SK-MEL-5 (cell line): ENCODE results near the gene APCDD1. TPM values are rescaled to one million over a fixed set of nuclear protein-coding genes. Genes with fewer than 3 reads are reported as not detected.

Experiments used
- DNase-seq: peaks from one replicate; pipeline ENCODE4 v3.0.0-alpha.2; 2016; ENCODE audit warnings: low read depth, low spot score
- in situ Hi-C: cut with HindIII; loops from 2 replicates; pipeline ENCODE4 v1.10.0; 2016; ENCODE audit warnings: low sequenced_read_pairs, high pct_unique_total_duplicates, low pct_unique_long_range_greater_than_20kb
- total RNA-seq: library from RNA; depleted of rRNA; stranded (reverse); fragments of >200 nt; shearing (Covaris generic); gene quantifications from 2 replicates; pipeline ENCODE4 v1.2.3, GENCODE V29; 2014

APCDD1 gene
- total RNA-seq, 1 experiment from 2014 or later: not detected

DNA sequence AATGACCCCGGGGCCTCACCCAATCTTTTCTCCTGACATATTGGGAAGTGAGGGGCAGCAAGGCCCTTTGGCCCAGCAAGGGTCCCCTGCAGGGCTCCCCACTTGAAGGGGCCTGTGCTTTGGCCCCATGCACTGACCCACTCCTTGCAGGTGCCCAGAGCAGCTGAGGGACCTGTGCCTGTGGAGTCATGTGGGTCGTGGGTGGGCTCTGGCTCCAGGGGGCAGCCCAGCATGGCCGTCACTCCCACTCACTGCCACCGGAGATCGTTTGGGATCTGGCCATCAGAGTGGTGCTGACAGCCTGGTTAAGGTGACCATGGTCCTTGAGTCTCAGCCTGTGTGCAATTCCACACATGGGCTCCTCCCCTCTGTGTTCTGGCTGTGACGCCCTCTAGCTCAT is 31.7 kb upstream of the APCDD1 start:
- no peak for DNase-seq
- in situ Hi-C loops: no loop called here

GRCh38 chr18:10424585-10425307 is 29.7 kb upstream of the APCDD1 start:
- in situ Hi-C loops: no loop called here
- DNase-seq: no peak

- no peak for DNase-seq
- in situ Hi-C loops: no loop called here
Observed at GRCh38 chr18:10430677-10431076, 23.8 kb upstream of the APCDD1 start.

DNA sequence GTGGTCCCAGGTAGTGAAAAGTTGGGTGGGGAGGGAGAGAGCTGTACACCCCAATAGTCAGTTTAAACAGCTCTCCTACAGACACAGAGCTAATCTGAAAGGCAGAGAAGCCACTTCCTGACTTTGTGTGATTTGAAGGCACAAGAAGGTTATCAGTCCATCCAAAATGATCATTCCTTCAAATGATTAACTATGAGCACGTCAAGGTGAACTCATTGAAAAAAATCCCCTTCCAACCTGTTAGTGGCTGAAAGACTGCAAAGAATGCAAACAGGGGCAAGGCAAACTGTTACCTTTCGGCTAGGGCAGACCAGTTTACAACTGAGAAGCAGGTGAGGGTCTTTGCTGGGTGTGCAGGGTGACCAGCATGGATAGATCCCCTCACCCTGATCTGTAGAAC is 22.8 kb upstream of the APCDD1 start:
- in situ Hi-C loops: no loop called here
- no peak for DNase-seq

DNA sequence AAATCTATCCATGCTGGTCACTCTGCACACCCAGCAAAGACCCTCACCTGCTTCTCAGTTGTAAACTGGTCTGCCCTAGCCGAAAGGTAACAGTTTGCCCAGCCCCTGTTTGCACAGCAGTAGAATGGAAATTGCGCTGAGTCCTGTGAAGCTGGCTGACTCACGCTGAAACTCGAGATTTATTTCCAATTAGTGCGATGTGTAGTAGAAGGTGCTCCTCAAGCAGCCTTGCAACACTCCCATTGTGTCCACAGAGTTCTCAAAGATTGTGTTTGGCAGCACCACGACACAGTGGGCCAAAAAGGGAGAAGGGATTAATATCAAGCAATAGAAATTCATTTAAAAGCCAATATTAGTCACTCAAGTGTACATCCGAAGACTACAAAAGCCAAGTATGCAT is 21.7 kb upstream of the APCDD1 start:
- no peak for DNase-seq
- in situ Hi-C loops: no loop called here

- in situ Hi-C loops: no loop called here
- DNase-seq: no peak
Observed at GRCh38 chr18:10436160-10436559, 18.3 kb upstream of the APCDD1 start.

- DNase-seq: peak; percentile 58
Observed at GRCh38 chr18:10437837-10438236, 16.6 kb upstream of the APCDD1 start.

GRCh38 chr18:10439898-10440297 is 14.5 kb upstream of the APCDD1 start:
- no peak for DNase-seq
- in situ Hi-C loops: no loop called here

More at GRCh38 chr18:10437837-10438236, 16.6 kb upstream of the APCDD1 start:
- in situ Hi-C loops: no loop called here

- no peak for DNase-seq
- in situ Hi-C loops: no loop called here
Observed at GRCh38 chr18:10440884-10441283, 13.6 kb upstream of the APCDD1 start.

DNA sequence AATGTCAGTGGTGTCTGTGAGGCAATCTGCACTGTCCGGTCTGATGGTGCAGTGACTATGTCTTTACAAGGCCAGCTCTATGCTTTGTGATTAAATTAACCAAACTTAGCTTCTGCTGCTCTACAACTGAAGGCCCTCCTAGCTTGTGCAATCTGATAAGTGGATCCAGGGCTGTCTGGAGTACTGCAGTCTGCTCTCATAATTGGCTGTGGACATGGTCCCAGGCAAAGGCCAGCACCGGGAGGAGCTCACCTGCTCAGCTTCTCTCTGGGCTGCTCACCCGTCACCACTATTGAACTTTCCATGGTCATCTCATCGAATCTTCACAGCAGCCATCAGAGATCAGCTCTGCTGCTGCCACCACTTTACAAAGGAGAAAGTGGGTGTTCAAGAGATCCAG is 13.0 kb upstream of the APCDD1 start:
- DNase-seq: no peak
- in situ Hi-C loops: no loop called here

DNA sequence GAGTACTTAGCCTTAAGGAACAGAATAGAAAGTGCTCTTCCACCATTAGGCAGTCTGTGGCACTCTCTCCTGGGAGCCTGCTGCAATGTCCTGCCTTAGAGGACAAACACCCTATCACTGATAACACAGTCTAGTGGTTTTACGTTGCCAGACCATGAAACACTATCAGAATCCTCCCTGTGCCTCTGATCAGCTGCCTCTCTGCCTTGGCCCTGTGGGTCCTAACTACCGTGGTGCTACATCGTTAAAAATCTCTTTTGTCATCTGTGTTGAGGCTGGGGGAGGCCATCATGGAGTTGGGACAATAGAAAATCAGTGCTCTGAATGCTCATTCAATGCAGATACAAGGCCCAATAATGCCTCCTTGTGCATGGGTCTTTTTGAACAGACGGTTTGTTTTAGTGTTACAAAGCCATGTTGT is 11.9 kb upstream of the APCDD1 start:
- peak; percentile 22 for DNase-seq
- in situ Hi-C loops: no loop called here

DNA sequence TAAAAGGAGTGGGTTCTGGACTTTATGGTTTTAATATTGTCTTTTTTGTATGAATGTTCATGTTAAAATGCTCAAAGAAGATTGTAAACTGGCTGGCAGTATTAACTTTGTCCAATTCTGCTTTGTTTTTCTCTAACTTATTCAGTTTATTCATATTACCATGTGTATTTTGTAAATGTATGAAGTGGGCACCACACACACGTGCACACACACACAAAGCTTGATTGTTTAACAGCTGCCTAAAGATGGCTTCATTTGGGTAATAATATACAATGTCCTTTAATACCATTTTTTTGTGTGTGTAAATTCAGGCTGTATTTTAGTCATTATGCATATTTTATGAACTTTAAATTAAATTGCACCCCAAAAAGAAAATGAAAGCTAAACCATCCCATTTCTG is 11.4 kb upstream of the APCDD1 start:
- in situ Hi-C loops: no loop called here
- DNase-seq: no peak

DNA sequence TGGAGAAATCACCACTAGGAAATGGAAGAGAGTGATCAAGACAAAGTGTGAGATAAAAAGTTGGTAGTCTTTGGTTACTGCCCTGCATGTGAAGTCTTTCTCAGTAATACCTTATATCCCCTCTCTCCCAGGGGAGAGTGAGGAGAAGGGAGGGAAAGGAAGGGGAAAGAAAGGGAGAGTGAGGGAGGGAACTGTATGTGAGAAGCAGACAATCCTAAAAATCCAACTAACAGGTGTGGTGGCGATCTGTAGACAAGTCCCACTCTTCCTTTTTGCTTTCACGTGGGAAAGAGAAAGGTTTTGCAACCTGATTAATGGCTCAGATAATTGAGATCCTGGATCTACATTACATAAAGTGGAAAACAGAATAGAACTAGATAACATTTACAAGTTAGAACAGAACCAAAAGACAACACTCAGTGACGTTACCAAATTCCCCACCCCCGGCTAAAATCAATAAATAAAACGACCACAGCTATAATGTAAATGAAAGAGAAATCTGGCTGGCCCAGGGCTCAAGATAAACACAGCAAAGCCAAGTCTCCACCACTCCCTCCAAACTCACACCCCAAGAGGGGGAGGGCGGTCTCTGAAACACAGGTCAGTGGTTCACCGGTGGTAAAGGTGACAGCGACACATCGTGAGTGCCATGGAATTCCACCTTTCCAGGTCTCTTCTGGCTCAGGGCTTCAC is 10.0 kb upstream of the APCDD1 start:
- in situ Hi-C loops: no loop called here
- DNase-seq: no peak

DNA sequence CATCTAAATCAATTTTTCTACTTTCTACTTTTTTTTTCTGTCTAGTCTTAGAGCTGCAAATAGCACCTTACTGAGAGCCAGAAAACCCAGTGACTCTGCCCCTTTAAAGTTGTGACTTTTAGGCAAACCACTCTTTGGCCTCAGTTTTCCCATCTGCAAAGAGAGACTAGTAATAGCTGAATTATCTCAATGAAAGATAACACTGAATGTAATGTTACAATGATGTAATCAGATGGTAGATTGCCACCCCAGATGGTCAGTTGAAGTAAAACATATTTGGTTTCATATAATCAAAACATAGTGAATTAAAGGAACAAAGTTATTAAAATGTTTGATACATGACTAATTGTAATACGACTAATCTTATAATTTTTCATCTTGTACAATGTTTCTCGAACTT is 5.0 kb upstream of the APCDD1 start:
- in situ Hi-C loops: no loop called here
- no peak for DNase-seq

GRCh38 chr18:10450986-10451385 is 3.4 kb upstream of the APCDD1 start:
- no peak for DNase-seq
- in situ Hi-C loops: no loop called here

GRCh38 chr18:10453261-10453805 is 1.1 kb upstream of the APCDD1 start:
- in situ Hi-C loops: no loop called here
- DNase-seq: no peak

GRCh38 chr18:10454681-10455557 is 484 bp downstream of the APCDD1 start:
- in situ Hi-C loops: no loop called here
- DNase-seq: no peak
